ENCODE data around the gene FTCDNL1. TPM values are rescaled to one million over a fixed set of nuclear protein-coding genes. Genes with fewer than 3 reads are reported as not detected.

The FTCDNL1 gene
- polyA plus RNA-seq, 4 donors = 0.85 to 1.5 (median 1.1) TPM

DNA sequence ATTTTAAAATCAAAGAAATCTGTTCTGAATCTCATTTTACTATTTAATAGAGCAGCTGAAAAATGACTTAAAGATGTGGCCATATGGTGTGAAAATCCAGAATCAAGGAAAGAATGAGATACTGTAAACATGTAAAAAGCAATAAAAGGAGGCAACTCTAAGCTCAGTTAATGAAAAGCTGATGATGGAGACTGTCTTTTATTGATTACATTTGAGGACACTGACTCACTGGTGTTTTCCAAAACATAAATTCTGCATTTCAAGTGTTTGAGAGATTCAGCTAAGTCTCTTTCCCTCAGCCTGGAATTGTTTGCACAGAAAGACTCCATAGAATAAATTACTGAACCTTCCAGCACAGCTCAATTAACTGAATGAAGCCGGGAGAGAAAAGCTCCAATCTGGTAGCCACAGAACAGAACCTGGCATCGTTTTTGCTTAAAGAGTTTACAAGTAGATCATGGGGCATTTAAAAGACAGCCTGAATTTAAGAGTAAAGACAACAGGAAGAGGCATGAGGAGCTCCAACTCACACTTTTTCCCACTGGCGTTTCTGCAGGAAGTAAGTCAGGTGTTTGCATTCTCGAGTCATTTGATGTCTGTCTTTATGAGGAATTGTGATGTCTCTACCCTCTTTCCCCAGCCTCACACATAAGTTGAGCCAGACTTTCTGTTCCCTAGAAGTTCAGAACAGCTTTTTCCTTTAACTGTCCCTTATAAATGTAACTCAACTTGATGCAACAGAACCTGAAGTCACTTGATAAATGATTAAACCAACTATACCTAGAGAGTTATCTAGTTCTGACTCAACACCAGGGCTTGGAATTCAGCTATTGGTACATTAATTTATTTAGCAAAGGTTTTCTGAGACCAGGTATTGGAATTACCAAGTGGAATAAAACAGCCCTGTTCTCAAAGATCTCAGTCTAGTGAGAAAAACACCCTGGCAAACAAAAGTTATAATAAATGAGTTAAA, 53.3 kb downstream of the FTCDNL1 start:
- no peak for DNase-seq (ENCODE audit: low read depth in 4 of 4, low spot score in 2 of 4)

DNA sequence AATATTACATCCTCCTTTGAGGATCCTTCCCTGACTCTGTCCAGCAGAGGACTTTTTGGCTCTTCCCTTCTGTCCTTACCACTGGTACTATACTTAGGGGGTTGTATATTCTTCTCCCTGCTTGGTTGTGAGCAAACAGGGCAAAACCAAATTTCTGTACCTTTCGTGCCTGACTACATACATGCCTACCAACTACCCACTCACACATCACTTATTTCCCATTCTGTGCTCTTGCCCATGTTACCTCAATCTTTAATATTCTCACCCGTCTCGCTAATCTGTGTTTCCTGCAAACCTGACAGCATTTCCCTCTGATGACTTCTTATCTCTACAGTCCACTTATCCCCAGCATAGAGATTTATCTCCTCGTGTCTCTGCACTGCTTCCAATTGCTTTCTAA, 58.6 kb downstream of the FTCDNL1 start:
- DNase-seq (ENCODE audit: low read depth in 4 of 4, low spot score in 2 of 4) = no peak

DNA sequence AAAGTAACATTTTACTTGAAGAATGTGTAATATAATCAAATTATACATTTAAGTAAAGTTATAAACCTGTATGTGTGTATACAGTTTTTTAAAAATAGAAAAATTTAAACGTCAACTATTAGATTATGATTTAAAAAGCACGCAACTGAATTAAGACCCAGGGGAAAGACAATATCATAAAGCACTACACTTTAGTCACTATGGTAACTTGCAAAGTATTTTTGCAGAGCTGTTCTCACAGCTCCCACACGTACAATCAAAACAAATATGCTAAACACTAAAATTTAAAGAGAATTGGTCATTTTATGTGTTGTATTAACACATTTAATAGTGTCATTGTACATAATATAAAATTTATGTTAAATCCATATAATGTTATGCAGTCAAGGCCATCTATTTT, 59.7 kb downstream of the FTCDNL1 start:
- DNase-seq (ENCODE audit: low read depth in 4 of 4, low spot score in 2 of 4) = no peak

DNA sequence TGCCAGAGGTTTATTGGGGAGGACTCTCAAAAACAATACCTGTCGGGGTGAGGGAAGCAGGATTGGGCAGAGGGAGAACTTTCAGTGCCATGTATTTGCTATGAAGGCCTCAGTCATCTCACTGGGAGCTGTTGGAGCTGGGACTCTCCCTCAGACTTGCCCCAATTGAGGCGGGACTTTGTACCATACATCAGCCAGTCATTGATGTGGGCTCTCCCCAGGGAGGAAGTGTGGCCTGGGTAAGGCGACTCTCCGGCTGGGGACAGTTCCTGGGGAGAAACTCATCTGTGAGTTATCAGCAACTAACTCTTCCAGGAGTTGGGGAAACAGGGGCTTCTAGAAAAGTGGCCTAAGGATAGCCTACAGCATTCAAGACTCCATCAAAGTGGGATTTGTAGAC, 66.5 kb downstream of the FTCDNL1 start:
- DNase-seq (ENCODE audit: low read depth in 4 of 4, low spot score in 2 of 4) = no peak

DNA sequence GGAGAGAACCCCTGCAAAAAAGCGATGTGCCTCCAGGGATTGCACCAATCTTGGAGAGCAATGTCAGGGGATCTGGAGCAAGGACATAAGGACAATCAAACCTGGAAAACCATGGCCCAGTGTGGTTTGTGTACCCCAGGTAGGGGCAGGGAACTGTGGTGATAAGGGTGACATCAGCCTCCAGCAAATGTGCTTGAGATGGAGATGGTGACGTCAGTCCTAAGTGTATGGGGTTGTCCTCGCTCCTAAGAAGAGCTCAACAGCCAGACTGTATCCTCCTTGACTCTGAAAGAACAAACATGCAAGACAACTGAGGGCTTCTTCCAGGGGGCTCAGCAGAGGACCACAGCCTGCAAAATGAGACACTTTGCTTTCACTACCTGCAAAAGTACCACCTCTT, 71.4 kb downstream of the FTCDNL1 start:
- DNase-seq (ENCODE audit: low read depth in 4 of 4, low spot score in 2 of 4) = no peak

DNA sequence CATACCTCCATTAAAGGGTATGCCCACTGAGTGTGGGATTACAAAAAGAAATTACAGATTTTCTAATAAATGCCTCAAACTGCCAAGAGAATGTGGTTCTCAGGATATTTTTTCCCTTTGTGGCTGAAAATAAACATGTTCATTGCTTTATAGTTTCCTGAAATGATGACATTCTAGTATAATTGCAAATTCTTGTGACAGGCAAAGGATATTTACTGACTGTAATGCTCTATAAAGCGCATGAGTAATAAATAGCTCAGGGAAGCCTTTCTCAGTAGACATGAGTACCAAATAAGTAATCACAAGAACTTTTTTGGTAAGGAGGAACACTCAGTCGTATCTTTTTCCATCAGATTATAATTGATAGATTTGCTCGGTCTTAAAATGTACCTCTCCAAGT, 72.3 kb downstream of the FTCDNL1 start:
- no peak for DNase-seq (ENCODE audit: low read depth in 4 of 4, low spot score in 2 of 4)

DNA sequence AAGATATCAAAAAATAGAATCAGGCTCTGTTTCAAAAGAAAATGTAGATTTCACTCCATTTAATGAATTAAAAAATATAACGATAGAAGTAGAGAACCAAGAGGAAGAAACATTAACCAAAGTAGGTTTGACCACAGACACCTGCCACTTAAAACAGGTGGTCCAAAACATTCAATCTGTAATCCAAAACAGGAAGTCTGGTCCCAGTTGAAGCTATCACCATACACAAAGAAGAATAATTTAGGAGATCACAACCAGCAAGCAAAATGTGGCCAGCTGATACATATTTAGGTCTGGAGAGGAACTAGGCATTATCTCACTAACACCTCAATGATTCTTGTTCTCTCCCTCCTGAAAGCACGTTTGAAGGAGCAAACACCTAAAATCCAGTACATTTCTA, 73.1 kb downstream of the FTCDNL1 start:
- DNase-seq (ENCODE audit: low read depth in 4 of 4, low spot score in 2 of 4) = no peak

DNA sequence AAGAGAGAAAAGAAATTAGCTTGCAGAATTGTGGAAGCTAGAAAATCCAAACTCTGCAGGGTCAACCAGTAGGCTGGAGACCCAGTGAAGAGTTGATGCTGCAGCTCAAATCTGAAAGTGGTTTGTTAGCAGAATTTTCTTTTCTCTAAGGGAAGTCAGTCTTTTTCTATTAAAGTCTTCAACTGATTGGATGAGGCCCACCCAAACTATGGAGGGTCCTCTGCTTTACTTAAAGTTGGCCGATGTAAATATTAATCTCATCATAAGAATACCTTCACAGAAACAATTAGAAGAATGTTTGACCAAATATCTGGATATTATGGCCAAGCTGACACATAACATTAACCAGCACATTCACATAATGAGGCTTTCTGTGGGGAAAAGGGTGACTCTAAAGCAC, 73.7 kb downstream of the FTCDNL1 start:
- DNase-seq (ENCODE audit: low read depth in 4 of 4, low spot score in 2 of 4) = no peak

DNA sequence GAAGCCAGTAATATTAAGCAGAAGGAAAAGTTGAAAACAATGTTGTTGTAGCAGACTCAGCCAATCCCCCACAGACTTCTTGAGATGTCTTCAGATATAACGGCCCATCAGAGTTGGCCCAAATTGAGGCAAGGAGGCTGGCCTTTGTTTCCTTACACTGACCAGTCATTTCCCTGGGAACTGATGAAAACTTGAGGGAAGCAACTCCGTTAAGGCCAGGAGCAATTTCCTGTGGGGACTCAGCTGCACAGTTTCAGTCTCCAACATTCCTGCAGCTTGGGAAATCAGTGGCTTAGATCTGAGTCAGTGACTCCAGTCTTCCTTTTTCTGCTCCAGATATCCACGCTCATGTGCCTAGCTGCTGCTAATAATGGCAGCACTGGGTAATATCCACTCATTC, 75.7 kb downstream of the FTCDNL1 start:
- DNase-seq (ENCODE audit: low read depth in 4 of 4, low spot score in 2 of 4) = no peak

DNA sequence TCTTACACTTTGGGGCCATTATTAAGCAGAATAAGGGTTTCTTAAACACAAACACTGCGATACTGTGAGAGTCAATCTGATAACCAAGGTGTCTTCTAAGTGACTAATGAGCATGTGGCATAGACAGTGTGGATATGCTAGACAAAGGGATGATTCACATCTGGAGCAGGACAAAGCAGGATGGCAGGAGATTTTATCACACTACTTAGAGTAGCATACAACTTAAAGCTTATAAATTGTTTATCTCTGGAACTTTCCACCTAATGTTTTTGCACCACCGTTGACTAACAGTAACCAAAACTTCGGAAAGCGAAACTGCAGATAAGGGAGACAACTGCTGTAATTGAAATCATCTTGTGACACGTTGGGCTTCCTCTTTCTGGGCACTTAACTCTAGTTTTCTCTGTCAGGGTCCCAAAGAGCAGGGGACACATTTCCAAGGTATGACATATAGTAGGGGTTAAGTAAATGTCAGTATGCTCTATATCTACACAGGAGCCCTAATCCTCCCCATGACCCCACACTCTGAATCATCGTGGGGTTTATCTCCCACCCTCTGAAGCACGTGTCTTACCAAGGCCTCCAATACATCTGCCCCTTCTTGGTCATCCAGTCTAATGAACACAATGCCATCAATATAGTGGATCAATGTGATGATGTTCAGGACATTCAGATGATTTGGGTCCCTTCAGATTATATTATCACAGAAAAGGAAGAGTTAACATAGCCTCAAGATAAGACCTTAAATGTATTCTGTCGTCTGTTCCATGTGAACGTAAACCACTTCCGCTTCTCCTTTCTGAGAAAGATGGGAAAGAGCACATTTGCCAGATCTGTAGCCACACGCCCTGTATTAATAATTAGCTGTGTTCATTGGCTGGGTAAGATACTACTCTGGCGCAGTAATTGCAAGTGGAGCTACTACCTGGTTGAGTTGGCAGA, 78.7 kb downstream of the FTCDNL1 start:
- no peak for DNase-seq (ENCODE audit: low read depth in 4 of 4, low spot score in 2 of 4)

DNA sequence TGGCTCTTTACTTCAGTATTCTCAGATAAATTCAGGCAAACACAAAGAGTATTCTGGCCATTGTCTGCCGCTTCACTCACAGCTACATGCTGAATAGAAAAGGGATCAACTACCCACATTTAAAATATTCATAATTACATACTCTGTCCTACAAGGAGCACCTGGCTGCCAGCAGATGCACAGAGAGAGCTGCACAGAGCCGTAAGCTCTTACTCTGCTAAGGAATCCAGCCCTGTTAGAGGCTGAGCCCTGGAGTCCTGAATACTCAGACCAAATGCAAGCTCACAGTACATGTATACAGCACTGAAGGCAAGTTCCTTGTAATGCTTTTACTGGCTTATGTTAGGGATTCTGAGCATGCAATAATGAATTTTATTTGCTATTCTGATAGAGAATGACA, 80.3 kb downstream of the FTCDNL1 start:
- DNase-seq (ENCODE audit: low read depth in 4 of 4, low spot score in 2 of 4) = no peak

DNA sequence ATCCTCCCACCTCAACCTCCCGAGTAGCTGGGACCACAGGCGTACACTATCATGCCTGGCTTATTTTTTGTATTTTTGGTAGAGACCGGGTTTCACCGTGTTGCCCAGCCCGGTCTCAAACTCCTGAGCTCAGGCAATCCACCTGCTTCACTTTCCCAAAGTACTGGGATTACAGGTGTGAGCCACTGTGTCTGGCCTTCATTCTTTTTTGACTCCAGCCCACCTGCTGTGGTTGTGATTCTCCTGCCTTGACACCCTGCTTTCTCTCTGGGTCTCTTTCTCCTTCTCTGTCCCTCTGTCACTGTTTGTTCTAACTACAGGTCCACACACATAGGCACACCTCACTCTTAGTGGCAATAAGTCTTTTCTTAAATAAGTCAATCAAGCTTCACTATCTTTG, 85.3 kb downstream of the FTCDNL1 start:
- DNase-seq (ENCODE audit: low read depth in 4 of 4, low spot score in 2 of 4) = no peak

DNA sequence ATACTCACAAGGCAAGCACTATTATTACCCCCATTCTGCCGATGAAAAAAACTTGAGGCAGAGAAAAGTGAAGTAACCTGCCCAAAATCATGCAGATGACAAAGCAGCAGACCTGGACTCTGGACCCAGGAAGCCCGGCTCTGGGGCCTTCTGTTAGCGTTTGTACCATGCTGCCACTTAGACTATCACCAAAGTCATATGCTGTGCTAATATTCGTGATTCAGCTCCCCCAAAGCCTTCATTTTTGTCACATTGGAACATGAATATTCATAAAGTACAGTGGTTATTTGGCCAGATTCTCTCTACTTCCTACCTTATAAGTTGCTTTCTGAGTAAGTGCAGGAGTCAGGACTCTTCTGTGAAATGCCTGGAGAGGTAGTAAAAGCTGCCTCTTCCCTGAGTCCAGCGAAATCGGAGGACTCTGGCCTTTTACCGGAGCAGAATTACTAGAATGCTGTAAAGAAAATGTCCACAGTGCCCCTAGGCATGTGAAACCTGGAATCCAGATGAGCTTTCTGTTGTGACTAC, 86.7 kb downstream of the FTCDNL1 start:
- no peak for DNase-seq (ENCODE audit: low read depth in 4 of 4, low spot score in 2 of 4)

DNA sequence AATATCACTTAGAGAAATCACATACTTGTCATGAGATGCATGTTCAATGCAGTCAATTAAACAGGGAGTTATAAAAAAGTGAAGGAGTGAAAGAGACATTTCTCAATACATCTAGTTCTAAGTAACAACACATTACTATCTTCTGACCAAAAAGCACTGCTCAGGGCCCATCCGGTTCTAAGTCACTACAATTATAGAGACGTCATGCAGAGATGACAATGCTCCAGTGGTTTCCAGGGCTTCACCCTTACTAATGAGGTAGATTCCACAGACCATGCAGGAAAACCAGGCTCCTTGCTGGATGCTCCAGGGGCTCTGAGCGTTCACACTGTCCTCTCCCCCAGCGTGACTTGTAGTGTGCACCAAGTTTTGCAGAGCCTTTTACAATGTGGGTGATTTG, 88.0 kb downstream of the FTCDNL1 start:
- no peak for DNase-seq (ENCODE audit: low read depth in 4 of 4, low spot score in 2 of 4)

DNA sequence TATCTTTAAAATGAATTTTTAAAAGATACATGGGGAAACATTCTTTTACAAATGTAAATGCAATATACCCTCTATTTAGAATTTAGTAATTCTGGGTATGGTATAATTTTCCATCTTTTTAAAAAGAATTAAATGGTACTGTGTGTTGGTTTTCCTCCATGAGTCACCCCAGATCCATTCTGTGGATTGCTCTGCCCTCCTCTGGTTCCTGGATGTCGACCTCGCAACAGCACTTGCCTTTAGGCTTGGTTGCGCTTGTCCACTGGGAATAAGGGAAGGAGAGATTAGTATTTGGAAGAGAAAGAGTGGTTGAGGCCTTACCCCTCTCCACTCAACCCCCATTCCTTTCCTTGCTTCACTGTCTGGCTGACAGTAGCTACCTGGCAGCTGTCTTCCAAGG, 90.4 kb downstream of the FTCDNL1 start:
- DNase-seq (ENCODE audit: low read depth in 4 of 4, low spot score in 2 of 4) = no peak

DNA sequence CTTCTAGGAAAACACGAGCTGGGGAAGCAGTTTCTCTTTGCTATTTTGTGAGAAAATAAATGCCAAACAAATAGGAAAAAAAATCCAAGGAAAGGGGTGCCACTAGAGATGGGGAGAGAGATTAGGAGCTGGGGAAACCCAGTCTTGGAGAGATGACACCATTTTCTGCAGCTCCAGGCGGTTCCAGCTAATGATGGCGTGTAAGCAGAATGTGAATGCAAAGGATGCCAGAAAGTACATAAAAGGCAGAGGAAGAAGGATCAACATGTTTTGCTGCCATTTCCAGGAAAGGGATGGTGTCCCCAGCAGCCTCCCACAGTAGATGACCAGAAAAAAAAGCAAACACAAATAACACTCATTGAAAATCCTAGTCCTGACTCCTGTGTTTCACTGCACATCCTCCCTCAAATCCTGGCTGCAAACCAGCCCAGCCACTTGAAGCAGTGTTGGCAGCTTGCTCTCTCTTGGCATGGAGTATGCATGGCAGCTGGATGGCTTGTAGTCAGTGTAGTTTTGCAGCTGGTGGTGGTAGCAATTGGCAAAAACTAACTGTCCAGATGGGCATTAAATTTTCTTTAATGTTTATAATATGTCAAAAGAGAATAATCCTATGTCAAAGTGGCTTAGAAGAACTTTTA, 93.6 kb downstream of the FTCDNL1 start:
- DNase-seq (ENCODE audit: low read depth in 4 of 4, low spot score in 2 of 4) = no peak

DNA sequence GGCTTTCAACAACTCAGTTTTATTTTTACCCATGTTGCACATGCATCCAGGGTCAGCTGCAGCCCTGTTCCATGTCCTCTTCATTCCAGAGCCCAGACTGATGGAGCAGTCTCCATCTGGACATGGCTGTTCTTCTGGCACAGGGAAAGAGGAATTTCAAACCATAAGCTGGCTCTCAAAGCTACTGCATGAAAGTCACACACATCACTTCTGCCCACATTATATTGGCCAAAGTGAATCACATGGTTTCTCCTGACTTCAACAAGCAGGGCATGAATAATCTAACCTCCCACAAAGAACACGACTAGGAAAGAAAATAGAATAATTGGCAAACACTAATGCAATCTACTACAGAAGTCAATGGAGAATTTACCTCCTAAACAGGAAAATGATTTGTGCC, 94.2 kb downstream of the FTCDNL1 start:
- no peak for DNase-seq (ENCODE audit: low read depth in 4 of 4, low spot score in 2 of 4)

DNA sequence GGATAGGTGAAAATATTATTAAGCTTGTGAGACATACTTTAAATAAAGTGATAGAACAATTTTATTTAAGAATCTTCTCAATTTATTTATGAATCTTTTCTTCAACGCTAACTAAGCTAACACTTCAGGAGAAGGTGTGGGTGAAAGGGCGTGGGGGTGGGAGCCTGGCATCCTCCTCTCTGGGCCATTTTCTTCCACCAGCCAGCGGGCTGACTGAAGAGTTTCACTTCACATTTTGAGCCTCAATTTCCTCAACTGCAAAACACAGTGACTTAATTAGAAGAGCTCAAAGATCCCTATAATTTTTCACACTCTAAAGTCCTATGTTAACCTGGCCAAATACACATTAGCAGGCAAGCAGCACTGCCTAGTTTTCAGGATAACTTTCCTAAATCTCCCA, 94.8 kb downstream of the FTCDNL1 start:
- no peak for DNase-seq (ENCODE audit: low read depth in 4 of 4, low spot score in 2 of 4)

DNA sequence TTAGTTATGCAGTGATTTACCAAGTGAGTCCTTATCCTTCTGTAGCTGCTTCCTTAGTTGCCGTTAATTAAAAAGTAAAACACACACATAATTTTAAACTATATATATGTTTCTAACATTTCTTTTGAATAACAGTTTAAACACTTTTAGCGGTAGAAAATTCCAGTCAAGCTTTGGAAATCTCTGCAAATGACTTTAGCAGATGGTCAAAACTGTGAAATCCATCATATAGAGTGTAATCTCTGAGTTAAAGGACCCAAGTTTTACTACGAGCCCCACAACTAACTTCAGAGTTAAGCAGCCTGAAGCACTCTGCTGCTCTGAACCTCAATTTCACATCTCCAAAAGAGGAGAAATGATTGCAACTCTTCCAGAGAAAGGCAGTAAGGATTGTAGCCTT, 96.2 kb downstream of the FTCDNL1 start:
- DNase-seq (ENCODE audit: low read depth in 4 of 4, low spot score in 2 of 4) = no peak

DNA sequence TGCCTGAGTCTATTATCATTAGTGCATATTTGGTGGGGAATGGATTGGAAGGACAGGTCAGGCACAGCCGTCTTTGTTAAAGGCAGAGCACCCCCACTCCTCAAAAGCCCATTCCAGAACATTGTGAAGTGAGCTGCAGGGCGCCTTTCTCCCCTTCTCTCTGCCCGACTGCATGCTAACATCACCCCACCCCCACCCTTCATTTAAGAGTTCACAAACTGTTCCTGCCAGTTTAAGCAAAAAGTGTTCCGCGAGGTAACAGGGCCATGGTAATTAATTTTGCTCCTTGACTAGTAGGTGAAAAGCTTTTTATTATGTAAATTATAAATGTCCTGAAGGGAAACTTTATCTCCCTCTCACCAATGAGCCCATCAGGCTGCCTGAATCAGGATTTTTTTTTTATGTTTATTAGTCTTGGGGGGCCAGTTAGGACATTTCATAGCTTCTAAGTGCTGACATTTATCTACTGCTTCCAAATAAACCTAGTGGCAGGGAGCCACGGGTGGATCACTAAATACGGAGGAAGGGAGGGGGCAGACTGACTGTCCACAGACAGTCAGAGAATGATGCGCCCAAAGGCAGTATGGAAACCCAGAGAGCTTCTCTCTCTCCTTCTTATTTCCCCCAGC, 99.4 kb downstream of the FTCDNL1 start:
- no peak for DNase-seq (ENCODE audit: low read depth in 4 of 4, low spot score in 2 of 4)

All from left renal cortex interstitium (tissue), 4 donors.